GM18520 (cell line): ENCODE measurements around the gene KRTAP5-3.
A peak's percentile ranks its signal among the peaks of the same experiment; 100 is the strongest.
"Not testable (repeated sequence)": the region's sequence is repeated elsewhere in the genome, so short reads cannot be mapped to it uniquely, and the experiment has no call there.

Experiments
- ATAC-seq: cut with Tn5 transposase; IDR thresholded peaks from one replicate; pipeline ENCODE4 v1.9.1; 2021; ENCODE audit not compliant: unreplicated experiment

The KRTAP5-3 gene

GRCh38 chr11:1622086-1622485 lies 13.8 kb upstream of the KRTAP5-3 start, which contains the start of gene KRTAP5-4:
Gene KRTAP5-4 (minus strand): TSS chr11:1622138. CDS start chr11:1622093, 45 bp downstream.
- ATAC-seq = no peak

GRCh38 chr11:1619449-1619848 lies 11.2 kb upstream of the KRTAP5-3 start:
- ATAC-seq = no peak

DNA sequence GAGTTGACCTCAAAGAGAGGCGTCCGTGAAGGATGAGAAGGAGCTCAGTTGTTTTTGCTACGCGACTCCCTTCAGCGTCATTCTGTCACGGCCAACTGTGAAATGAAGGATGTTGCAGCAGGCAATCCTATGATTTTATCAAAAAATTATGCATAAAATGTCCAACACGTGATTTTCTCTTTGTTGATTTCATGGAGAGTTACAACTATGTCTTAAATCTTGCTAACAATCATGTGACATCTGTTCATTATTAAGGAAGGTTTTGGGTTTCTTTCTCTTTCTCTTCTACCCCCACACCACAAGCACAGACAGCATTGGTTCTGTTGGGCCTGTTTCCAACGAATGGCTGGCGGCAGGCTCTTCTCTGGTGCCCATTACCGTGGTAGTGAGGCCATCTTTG lies 10.0 kb upstream of the KRTAP5-3 start:
- no peak for ATAC-seq

DNA sequence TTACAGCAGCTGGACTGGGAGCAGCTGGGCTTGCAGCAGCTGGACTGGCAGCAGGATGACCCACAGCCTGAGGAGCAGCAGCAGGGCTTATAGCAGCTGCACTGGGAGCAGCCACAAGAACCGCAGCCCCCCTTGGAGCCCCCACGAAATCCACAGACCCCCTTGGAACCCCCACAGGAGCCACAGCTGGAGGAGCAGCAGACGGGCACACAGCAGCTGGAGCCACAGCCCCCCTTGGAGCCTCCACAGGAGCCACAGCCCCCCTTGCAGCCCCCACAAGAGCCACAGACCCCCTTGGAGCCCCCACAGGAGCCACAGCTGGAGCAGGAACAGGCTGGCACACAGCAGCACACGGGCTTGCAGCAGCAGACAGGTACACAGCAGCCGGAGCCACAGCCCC lies 362 bp downstream of the KRTAP5-3 start:
- not testable (repeated sequence) for ATAC-seq

- not testable (repeated sequence) for ATAC-seq
These were observed 962 bp downstream of the KRTAP5-3 start for GRCh38 chr11:1607156-1607845.

DNA sequence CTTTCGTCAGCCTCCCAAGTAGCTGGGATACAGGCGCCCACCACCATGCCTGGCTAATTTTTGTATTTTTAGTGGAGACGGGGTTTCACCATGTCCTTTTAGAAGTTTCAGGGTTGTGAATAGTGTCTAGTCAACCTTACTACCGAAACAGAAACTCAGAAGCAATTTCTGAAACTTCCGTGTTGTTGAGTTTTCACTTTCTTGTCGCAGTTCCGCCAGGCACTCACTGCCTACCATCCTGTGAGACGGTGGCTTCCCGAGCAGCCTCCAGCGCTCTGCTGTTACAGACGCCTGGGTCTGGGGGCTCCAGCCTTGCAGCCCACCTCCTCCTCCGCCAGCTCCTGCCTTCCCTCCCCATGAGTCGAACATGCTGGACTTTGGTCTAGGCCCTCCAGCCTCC lies 2.3 kb downstream of the KRTAP5-3 start:
- ATAC-seq = peak; percentile 78

DNA sequence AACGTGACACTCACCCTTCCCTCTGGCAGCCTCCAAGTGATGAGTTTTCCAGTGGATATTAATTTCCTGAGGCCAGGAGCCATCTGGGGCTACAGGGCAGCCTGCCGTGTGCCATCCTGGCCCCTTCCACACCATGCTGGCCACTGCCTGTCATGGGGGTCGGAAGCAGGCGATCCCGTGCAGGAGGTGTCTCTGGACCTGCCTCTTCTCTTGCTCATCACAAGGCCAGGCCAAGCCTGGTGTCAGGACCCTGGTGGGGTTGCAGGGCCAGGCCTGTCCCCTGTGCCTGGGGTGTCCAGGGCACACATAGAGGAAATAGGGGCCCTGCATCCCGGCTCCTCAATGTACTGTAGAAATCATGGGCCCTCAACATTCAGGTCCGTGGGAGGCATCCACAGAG lies 3.6 kb downstream of the KRTAP5-3 start:
- no peak for ATAC-seq

DNA sequence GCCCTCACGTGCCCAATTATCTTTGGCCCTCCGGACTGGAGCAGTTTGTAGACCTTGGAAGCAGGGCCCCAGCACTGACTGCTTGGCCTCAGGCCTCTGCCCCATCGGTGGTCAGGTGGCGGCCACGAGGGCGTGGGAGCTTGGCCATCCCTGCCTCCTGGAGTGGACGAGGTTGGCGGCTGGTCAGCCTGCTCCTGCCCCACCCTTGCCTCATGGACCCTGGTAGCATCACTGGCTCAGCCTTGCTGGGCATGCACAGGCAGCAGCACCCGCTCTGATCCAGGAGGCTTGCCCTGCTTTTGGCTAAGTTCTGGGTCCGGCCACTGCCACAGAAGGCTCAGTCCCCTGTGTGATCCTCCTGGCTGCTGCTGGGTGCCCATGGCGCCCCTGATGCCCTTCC lies 4.1 kb downstream of the KRTAP5-3 start:
- ATAC-seq = no peak

- ATAC-seq = no peak
These were observed 4.6 kb downstream of the KRTAP5-3 start for GRCh38 chr11:1603629-1604028.

DNA sequence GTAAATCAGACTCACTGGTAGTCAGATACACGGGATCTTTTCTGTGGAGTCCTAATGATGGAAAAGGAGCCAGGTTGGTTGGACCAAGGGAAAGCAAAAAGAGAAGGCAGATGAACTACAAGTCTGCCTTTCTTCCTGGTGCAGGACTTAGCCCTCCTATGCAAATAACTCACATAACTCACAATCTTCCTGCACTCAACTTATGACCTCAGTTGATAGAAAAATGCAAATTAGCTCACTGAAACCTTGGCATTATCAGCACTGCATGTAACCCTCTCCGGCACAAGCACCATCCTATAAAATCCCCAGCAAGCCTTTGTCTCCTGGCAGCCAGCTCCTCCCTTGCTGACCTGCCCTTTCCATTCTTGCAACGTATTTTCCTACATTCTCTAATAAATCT lies 6.6 kb downstream of the KRTAP5-3 start:
- not testable (repeated sequence) for ATAC-seq

GRCh38 chr11:1600626-1601025 lies 7.6 kb downstream of the KRTAP5-3 start:
- ATAC-seq = no peak

DNA sequence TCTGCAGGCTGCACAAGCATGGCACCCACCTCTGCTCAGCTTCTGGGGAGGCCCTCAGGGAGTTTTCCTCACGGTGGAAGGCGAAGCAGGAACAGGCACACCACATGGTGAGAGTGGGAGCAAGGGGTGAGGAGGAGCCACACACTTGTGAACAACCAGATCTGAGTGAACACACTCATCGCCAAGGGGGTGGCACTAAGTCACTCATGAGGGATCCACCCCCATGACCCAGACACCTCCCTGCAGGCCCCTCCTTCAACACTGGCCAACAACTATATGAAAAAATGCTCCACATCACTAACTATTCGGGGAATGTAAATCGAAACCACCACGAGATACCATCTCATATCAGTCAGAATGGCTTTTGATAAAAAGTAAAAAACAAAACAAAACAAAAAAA lies 9.4 kb downstream of the KRTAP5-3 start:
- ATAC-seq = no peak

DNA sequence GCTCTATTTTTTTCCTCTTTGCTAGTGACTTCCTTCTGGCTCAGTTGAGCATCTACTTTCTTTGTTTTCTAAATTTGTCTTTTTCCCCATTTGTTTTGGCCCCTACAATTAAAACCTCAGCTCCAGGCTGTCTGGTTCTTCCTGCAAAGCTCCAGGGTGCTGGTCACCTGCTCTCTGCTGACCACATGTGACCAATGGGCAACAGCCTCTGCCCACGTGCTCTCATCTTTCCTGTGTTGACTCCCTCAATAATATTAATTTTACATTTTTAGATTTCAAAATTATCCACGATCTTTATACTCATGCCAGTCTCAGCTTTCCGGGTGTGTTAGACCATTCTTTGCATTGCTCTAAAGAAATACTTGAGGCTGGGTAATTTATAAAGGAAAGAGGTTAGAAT lies 9.9 kb downstream of the KRTAP5-3 start:
- ATAC-seq = not testable (repeated sequence)

DNA sequence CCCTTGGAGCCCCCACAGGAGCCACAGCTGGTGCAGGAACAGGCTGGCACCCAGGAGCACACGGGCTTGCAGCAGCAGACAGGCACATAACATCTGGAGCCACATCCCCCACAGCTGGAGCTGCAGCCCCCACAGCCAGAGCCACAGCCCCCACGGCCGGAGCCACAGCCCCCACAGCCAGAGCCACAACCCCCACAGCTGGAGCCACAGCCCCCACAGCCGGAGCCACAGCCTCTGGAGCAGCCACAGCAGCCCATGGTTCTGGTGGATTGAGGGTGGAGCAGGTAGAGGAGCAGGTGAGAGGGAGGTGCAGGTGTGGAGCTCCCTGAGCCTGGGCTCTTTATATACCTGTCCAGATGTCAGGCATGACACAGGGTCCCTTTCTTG lies 10.3 kb downstream of the KRTAP5-3 start, which contains the start of gene KRTAP5-2:
Gene KRTAP5-2 (minus strand): TSS at position 301 of the 387 bp plus-strand sequence. CDS start 44 bp downstream, at position 257.
- ATAC-seq = no peak

DNA sequence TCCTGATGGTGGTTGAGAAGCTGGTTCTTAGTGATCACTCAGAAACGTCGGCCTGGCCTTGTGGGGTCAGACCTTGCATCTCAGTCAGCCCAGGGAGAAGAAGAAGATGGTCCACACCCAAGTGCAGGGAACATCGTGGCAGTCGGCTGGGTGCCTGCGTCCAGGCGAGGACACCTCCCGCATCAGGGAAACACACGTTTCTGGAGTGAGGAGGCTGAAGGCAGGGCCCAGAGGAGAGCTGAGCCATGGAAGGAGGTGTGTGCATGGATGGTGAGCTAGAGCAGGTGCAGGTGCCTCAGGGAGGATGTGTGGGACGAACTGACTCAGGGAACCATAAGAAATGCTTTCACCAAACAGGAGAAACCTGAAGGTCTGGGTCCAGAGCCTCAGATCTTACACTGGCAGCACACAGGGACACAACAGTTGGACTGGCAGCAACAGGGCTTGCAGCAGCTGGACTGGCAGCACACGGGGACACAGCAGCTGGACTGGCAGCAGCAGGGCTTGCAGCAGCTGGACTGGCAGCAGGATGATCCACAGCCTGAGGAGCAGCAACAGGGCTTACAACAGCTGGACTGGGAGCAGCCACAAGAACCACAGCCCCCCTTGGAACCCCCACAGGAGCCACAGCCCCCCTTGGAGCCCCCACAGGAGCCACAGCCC lies 10.8 kb downstream of the KRTAP5-3 start:
- ATAC-seq = no peak

DNA sequence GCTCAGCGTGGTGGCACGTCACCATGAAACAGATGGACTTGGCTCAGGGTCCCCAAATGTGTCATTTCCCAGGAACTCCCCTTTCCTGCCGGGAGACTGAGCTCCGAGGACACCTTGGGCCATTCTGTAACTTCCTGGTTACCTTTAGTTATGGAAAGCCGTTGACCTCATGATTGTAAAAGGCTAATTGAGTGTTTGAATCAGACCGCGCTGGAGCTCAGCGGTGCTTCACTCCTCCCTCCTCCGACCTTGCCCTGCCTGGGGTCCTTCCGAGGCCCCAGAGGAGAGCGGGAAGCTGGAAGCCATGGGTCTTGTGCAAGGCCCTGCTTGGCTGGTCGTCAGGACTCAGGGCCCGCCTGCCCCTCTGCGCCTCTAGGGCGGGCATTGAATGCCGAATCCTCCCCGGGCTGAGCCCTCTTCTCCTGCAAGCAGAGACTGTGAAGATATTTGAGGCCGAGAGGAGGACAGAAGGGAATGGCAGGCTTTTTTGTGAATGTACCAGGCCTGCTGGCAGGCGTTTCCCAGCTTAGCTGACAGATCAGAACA lies 11.6 kb downstream of the KRTAP5-3 start:
- not testable (repeated sequence) for ATAC-seq

DNA sequence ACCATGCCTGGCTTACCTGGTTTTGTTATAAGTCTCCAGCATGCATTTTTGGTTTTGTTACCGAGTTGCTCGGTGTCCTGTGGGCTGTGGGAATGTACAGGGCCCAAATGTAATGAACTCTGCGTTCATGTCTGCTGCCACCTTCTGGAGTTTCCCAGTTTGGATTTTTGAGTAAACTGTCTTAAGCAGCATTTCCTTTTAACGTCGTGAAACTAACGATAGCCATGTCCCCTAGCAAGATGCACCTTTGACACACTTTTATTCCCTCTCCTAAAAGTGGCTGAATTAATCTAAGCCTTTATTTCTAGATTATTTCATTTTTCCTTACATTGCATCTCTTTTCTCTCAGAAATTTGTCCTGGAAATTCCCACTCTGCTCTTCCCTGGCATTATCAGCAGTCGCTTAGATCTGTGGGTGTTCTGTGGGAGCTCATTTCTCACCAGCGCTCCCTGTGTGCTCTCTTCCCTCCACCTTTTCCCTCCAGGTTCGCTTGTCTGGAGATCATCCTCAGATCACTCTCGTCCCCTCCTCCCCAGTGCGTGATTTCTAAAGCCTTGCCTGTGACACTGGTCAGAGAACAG lies 12.2 kb downstream of the KRTAP5-3 start:
- not testable (repeated sequence) for ATAC-seq

- ATAC-seq = no peak
These were observed 15.6 kb downstream of the KRTAP5-3 start for GRCh38 chr11:1592628-1593027.

DNA sequence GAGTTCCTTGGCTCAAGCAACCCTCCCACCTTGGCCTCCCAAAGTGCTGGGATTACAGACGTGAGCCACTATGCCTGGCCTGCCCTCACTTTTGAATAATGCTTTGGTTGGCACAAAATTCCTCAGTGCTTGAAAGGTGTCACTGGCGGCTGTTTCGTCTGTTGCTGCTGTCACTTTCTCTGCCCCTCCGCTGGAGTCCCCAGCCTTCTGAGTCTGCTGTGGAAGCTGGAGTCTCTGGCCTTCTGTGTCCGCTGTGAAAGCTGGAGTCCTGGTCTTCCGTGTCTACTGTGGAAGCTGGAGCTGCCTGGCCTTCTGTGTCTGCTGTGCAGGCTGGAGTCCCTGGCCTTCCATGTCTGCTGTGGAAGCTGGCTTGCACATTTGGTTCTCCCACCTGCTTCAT lies 18.3 kb downstream of the KRTAP5-3 start:
- ATAC-seq = no peak

GRCh38 chr11:1589191-1589963 lies 18.9 kb downstream of the KRTAP5-3 start:
- ATAC-seq = not testable (repeated sequence)

DNA sequence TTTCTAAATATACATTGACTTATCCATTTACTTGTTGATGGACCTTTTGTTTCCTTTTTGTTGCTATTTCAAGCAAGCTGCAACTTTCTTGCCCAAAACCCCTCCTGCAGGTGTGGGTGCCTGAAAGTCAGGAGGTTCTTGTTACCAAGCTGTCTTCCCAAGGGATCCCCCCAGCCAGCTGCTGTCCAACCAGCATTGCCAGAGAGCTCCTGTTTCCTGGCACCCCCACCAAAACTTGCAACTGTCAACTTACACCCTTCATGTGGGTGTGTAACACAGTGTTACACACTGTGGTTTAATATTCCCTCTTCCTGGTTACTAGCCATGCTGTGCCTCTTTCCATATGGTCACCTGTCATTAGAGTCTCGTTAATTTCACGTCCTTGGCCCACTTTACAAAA lies 21.6 kb downstream of the KRTAP5-3 start:
- no peak for ATAC-seq
